DMS53 (cell line): ENCODE measurements around the gene NOTCH2.

Source experiments
- DNase-seq: peaks from one replicate; lab custom pipeline; 2025; lab: John Stamatoyannopoulos, UW

The NOTCH2 gene

DNA sequence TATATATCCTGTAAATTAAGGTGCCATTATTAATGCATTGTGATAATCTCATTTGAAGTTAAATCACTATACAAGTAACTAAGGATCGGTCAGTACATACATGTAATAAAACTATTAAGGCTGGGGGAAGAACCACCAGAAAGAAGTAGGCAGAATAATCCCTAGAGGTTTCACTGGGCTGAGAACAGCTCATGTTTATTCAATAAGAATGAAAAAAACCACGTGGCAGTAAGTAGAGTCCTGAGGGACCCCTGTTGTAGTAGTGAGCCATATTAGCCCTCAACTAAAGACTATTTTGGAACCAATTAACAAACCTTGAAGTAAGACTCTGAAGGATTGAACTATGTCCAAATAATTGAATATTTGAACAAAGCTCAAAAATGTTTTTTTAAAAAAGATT lies 126.2 kb downstream of the NOTCH2 start:
- no peak for DNase-seq

GRCh38 chr1:119941392-119941791 lies 128.1 kb downstream of the NOTCH2 start:
- DNase-seq, result no peak

- DNase-seq, result no peak
Measured at GRCh38 chr1:119940697-119941096, 128.8 kb downstream of the NOTCH2 start.

DNA sequence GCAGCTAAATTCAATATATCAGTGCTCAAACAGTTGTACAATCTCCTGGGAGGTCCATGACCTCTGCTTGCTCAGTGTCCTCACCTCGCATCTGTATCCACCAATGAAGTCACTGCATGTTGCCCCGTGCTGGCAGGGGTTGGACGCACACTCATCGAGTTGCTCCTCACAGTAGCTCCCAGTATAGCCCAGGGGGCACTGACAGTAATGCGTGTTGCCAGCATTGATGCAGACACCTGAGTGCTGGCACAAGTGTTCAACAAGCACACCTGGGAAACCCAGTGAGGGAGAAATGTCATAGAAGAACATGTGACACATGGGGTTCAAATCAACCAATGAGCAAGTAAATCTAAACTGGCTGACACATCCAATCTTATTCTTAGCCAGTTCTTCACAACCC lies 132.3 kb downstream of the NOTCH2 start:
- no peak for DNase-seq

- DNase-seq, result no peak
Measured at GRCh38 chr1:119935915-119936314, 133.5 kb downstream of the NOTCH2 start.

GRCh38 chr1:119935373-119935772 lies 134.1 kb downstream of the NOTCH2 start:
- no peak for DNase-seq

GRCh38 chr1:119933397-119933796 lies 136.1 kb downstream of the NOTCH2 start:
- no peak for DNase-seq

DNA sequence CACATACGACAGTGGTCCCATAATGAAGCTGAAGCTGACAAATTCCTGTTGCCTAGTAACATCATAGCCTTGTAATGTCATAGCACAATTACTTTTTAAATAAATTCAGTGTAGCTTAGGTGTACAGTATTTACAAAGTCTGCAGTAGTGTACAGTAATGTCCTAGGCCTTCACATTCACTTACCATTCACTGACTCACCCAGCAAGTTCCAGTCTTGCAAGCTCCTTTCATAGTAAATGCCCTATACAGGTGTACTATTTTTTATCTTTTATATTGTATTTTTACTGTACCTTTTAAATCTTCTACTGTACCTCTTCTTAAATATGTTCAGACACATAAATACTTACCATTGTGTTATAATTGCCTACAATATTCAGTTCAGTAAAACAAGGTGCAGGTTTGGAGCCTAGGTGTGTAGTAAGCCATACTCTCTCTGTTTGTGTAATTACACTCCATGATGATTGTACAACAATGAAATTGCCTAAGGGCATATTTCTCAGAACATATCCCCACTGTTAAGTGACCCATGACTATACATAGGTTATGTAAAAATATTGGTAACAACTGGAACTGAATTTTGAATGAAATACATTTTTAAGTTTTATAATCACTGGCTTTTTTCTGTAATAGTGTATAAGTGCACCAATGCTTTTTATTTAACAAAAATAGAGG lies 139.7 kb downstream of the NOTCH2 start:
- DNase-seq, result no peak

- no peak for DNase-seq
Measured at GRCh38 chr1:119926553-119926952, 142.9 kb downstream of the NOTCH2 start.

DNA sequence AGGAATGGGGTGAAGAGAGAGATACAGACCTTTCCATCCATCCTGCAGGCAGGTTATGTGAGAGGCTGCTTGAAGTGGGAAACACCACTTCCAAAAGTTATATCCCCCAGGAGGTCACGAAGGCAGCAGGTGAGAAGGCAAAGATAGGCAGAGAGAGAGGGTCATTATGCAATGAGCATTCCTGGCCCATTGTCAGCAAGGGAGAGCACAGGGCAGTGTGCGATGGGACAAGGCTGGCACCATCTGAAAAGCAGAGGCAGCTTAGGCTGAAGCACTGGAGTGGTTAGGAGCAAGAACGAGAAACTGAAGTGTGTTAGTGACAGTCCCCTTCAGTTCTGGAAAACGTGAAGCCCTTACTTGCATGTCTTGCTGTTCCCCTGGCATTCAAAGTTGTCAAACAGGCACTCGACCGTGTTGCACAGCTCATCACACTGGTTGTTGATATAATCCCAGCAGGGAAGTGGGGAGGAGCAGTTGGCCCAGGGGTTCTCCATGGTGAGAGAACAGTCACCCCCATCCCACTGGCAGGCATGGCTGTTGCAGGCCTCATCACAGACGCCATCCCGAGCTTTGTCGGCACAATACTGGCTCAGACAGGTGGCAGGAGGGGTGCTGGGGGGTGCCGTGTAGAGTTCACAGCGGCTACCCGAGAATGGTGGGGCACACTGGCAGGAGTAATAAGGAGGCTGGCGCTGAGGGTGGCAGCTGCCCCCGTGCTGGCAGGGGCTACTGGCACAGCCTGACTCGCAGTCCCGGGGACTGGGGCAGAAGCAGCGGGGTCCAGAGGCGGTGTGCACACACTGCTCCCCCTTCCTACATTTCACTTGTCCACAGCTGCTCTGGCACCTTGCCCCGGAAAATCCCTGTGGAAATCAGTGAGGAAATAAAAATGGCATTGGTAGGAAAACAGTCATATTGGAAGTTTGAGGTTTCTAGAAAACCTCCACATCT lies 144.2 kb downstream of the NOTCH2 start:
- no peak for DNase-seq

DNA sequence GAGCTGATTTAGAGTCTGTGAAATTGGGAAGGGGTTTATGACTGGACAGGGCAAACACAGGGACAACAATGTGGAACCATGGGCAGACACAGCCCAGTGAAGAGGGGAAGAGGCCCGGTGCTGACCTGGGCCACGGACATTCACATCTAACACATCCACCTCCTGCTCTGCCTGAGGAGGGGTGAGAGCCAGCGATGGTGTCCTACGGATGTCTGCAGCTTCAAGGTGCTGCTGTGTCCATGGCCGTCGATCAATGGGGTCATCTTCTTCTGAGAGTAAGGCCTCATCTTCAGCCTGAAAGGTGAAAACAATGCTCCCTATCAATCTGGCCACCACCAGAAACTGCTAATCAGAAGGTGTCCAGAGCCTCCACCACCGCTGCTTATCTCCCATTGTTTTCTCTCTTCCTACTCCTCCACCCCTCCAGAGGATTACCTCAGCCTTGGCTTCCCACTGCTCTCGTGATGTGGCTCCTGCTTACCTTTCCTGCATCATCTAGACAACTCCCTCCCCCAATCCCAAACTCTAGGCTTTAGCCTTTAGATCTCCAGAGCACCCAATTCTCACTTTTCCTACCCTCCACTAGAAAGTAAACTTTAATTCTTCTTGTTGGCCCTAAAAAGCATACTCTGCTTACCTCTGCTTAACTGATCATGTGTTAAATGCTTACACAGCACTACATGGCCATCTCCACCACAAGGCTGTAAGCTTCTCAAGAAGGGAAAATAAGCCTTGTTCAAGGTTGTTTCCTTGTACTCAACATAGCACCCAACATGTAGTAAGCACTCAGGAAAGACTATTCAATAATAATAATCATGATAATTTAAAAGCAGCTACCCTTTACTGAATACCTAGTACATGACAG lies 149.1 kb downstream of the NOTCH2 start:
- no peak for DNase-seq

DNA sequence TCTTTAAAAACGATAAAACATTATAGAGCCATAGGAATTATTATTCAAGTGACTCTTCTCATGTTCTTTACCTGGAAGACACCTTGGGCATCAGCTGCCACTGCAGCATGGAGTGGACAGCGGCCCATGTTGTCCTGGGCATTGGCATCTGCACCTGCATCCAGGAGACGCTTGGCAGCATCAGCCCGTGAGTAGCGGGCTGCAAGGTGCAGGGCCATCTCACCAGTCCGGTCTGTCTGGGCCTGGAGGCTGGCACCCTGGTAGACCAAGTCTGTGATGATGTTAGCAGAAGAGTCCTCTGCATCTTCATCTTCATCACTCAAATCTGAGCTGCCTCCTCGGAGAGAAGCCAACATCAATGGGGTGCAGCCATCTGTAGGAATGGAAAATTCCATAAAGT lies 150.2 kb downstream of the NOTCH2 start:
- DNase-seq, result no peak

DNA sequence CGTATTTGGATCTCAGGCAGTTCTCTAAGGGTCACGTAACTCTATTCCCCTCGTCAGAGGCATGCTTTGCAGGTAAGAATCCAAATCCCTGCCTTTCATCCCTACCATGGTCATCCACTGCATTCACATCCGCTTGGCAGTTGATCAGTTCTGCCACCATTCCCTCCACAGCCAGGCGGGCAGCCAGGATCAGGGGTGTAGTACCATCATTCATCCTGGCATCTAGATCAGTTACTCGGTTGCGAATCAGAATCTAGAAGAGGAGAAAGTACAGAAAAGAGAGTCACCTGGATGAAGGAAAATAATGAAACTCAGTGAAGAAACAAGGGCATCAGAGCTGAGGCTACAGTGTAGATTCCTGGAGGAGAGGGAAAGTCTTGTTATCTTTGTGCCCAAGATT lies 151.2 kb downstream of the NOTCH2 start:
- no peak for DNase-seq

DNA sequence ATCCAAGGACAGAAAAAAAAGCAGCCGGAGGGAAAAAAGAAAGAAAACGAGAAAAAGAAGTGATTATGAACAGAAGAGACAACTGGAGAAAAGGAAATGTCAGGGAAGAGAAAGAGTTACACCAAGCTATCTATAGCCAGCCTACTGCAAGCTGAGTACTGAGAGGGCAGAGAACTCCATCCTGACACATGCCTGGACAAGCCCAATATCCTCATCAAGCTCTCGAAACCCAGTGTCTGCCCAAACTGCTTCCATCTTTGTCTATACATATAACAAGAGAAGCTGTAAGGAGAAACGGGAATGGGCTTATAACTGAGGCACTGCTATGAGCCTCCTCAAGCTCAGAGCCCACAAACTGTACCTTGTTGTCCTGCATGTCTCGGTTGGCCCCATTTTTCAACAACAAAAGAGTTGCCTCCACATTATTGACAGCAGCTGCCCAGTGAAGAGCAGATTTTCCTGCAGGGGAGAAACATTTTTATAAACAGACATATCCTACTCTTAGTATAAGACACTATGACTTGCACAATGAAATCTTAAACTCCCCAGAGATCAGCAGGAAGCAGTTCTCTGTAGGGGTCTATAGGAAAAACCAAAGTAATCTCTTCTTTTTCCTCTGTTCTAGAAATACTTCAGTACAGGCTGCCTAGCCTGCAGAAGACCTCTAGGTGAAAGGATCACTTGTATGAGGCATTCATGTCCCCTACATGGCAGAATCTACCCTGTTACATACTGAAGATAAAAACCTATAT lies 152.0 kb downstream of the NOTCH2 start:
- DNase-seq, result no peak

DNA sequence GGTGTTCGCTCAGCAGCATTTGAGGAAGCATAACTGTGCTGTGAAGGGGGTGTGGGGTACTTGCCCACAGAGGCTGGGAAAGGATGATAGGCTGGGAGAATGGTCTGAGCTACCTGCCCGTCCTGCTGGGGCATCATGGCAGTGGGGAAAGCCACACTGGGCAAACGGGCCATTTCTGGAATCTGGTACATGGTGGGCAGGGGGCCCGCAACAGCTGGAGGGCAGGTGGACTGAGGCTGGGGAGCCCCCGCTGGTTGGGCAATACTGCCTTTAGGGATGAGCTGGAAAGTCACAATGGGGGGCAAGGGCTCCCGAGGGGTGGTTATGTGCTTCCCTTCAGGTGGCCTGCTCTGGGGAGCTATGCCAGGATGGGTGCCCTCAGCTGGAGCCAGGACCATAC lies 153.9 kb downstream of the NOTCH2 start:
- DNase-seq, result no peak

GRCh38 chr1:119914071-119914470 lies 155.4 kb downstream of the NOTCH2 start:
- no peak for DNase-seq

GRCh38 chr1:119912963-119913362 lies 156.5 kb downstream of the NOTCH2 start:
- DNase-seq, result no peak

DNA sequence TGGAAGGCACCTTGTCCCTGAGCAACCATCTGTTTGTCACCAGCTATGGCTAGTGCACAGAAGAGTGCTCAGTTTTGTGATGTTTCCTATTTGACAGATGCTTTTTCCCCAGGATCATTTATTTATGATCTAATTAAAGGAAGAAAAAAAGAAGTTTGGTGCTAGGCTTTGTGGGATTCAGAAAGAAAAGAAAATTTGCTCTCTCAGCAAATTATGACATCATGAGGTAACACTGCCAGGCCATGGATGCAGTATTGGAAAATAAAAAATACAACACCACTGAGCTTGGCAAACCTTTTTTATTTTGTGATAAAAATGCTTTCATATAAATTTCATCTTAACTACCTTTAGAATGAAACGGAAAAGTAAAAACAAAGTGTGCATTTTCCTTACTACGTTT lies 157.7 kb downstream of the NOTCH2 start:
- DNase-seq, result no peak

DNA sequence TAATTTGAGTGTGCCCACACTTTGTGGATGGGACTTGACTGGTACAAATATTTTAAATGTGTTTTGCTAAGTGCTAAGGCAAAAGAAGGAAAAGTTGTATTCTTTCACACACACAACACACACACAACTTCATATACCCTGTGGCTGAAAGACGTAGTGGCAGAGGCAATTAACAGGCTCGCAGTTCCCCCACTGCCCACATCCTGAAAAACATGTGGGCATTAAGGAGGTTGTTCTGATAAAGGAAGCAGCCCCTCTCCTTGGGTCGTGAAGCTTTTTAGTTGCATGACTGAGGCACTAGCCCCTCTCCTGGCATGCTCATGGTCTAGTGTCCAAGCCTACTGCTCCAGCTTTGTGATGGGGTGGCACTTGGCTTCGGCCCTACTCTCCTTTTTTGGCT lies 158.8 kb downstream of the NOTCH2 start:
- no peak for DNase-seq

DNA sequence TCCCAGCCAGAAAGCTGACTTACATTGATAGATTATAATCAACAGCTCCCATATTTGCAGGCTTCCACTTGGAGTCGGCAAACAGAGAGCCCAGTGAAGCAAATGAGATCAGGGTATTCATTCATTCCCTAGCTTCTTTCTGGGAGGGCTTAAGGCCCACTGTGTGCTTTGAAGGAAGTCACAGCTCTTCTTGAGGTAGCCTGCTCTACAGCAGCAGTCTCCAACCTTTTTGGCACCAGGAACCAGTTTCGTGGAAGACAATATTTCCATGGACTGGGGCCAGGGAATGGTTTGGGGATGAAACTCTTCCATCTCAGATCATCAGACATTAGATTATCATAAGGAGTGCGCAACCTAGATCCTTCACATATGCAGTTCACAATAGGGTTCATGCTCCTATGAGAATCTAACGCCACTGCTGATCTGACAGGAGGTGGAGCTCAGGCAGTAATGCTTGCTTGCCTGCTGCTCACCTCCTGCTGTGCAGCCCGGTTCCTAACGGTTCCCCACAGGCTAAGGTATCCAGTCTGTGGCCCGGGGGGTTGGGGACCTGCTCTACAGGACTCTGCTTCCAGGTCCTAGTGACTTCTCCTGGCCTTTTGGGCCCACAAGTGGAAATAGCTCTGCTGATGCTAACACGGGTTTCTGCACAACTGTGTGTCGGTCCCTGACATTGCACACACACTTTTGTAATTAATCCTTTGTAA lies 159.4 kb downstream of the NOTCH2 start:
- no peak for DNase-seq

DNA sequence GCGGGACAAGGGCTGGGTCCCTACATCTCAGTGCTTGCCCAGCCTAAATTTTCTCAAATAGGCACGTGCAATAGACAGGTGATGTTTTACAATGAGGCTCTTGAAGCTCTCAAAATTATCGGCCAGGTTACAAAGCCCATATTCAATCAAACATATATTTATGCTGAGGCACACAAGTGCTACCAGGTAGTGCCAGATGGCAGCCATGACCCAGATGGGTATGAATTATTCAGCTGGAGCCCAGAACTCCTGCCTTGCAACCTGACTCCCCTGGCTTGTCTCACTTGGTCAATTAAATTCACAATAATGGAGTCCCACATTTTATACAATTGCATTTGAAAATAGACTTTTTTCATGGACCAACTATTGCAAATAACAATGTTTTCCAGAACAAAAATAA lies 160.8 kb downstream of the NOTCH2 start:
- DNase-seq, result no peak
